ENCODE data around the gene MICALL1.

GRCh38 chr22:37982151-37982785 lies 76.2 kb downstream of the MICALL1 start:
- TF ChIP-seq YY1 (IDR thresholded peaks at IDR 0.05; ENCODE audit: low read depth) (no peak), TAF1 (IDR thresholded peaks at IDR 0.05; ENCODE audit: low read depth) (no peak), ZBTB7A (IDR thresholded peaks at IDR 0.05; ENCODE audit: low read depth) (no peak), FOXM1 (IDR thresholded peaks at IDR 0.05; ENCODE audit: borderline replicate concordance, low read depth) (no peak), NFIC (IDR thresholded peaks at IDR 0.05) (no peak), REST (IDR thresholded peaks at IDR 0.05; ENCODE audit: low read depth) (no peak), EP300 (IDR thresholded peaks at IDR 0.05; ENCODE audit: borderline replicate concordance) (no peak)
